ENCODE measurements around the gene NCOR1. TPM values are rescaled to one million over a fixed set of nuclear protein-coding genes. Genes with fewer than 3 reads are reported as not detected.

The NCOR1 gene
- total RNA-seq, 1 donor from 2014 or later = 129 TPM

DNA sequence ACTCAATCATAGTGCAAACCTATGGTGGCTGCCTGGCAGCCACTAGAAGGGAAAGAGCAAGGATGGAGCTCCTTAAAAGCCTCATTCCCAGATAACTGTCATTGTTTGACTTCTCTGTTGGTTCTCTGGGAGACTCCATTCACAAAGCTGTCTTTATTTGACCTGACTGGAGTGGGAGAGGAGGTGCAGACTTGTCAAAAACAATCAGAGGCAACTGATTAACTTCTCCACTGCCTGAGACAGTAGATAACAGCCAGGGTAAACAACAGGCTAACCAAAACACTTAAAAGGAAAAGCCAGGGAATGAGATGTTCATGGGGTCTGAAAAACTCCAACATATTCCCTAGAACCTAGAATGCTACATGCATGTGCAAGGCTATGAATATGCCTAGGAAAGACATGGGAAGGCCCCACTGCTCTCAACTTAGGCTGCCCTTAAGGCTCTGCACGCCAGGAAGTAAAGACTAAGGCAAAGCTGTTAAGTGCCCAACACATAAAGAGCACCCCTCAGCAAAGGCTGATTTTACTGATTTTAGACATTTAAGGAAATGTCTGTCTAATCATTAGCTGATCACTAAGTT, 133.7 kb downstream of the NCOR1 start:
- no peak overlapping the region for H3K27ac Mint-ChIP-seq (ENCODE audit: unreplicated experiment)
- H3K4me3 Mint-ChIP-seq = no peak overlapping the region
- peaks cover 50% of the 10 kb centered on the region for H3K36me3 Mint-ChIP-seq (ENCODE audit: low read depth)
- DNase-seq (ENCODE audit: low read depth, low spot score) = no peak
- TF ChIP-seq, protein P1, sequence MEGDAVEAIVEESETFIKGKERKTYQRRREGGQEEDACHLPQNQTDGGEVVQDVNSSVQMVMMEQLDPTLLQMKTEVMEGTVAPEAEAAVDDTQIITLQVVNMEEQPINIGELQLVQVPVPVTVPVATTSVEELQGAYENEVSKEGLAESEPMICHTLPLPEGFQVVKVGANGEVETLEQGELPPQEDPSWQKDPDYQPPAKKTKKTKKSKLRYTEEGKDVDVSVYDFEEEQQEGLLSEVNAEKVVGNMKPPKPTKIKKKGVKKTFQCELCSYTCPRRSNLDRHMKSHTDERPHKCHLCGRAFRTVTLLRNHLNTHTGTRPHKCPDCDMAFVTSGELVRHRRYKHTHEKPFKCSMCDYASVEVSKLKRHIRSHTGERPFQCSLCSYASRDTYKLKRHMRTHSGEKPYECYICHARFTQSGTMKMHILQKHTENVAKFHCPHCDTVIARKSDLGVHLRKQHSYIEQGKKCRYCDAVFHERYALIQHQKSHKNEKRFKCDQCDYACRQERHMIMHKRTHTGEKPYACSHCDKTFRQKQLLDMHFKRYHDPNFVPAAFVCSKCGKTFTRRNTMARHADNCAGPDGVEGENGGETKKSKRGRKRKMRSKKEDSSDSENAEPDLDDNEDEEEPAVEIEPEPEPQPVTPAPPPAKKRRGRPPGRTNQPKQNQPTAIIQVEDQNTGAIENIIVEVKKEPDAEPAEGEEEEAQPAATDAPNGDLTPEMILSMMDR (conservative IDR thresholded peaks at IDR 0.05) = no peak
- H3K27me3 Mint-ChIP-seq (ENCODE audit: low read depth) = no peaks in the 10 kb centered on the region
- peaks cover 4% of the 10 kb centered on the region for H3K9me3 Mint-ChIP-seq
- H3K4me1 Mint-ChIP-seq = no peaks in the 10 kb centered on the region

- no peak for DNase-seq (ENCODE audit: low read depth, low spot score)
- no peak overlapping the region for H3K27ac Mint-ChIP-seq (ENCODE audit: unreplicated experiment)
- H3K9me3 Mint-ChIP-seq = peaks cover 4% of the 10 kb centered on the region
- no peaks in the 10 kb centered on the region for H3K4me1 Mint-ChIP-seq
- H3K27me3 Mint-ChIP-seq (ENCODE audit: low read depth) = no peaks in the 10 kb centered on the region
- TF ChIP-seq, protein P1 (conservative IDR thresholded peaks at IDR 0.05) = no peak
- peaks cover 49% of the 10 kb centered on the region for H3K36me3 Mint-ChIP-seq (ENCODE audit: low read depth)
- no peak overlapping the region for H3K4me3 Mint-ChIP-seq
Observed at GRCh38 chr17:16080366-16080765, 135.0 kb downstream of the NCOR1 start.

GRCh38 chr17:16075949-16076348, 139.4 kb downstream of the NCOR1 start:
- TF ChIP-seq, protein P1 (conservative IDR thresholded peaks at IDR 0.05) = no peak
- H3K4me1 Mint-ChIP-seq = peaks cover 5% of the 10 kb centered on the region

DNA sequence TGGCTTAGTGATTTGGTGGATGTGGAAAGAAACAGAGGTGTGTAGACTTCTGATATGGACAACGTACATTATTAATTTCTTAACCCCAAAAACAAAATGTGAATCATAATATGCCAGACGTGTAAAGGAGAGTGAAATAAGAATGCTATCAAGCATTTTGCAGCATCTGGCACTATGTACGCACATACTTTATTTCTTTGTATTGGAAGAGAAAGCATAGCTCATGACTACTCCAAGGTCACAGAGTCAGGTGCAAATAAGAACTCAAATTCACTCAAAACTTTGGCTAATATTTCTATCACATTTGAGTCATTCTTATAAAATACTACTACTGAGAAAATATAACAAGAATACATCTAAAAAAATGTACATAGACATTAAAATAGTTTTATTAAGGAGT, 140.9 kb downstream of the NCOR1 start:
- Mint-ChIP-seq H3K4me1 (peaks cover 5% of the 10 kb centered on the region), H3K9me3 (no peaks in the 10 kb centered on the region), H3K36me3 (ENCODE audit: low read depth) (peaks cover 31% of the 10 kb centered on the region), H3K27me3 (ENCODE audit: low read depth) (no peaks in the 10 kb centered on the region), H3K27ac (ENCODE audit: unreplicated experiment) (no peak overlapping the region), H3K4me3 (no peak overlapping the region)
- TF ChIP-seq, protein P1 (conservative IDR thresholded peaks at IDR 0.05) = no peak
- DNase-seq (ENCODE audit: low read depth, low spot score) = no peak

More at GRCh38 chr17:16075949-16076348, 139.4 kb downstream of the NCOR1 start:
- Mint-ChIP-seq H3K27me3 (ENCODE audit: low read depth) (no peaks in the 10 kb centered on the region), H3K27ac (ENCODE audit: unreplicated experiment) (no peak overlapping the region), H3K9me3 (no peaks in the 10 kb centered on the region), H3K4me3 (no peak overlapping the region), H3K36me3 (ENCODE audit: low read depth) (peaks cover 27% of the 10 kb centered on the region)
- DNase-seq (ENCODE audit: low read depth, low spot score) = no peak

- Mint-ChIP-seq H3K4me1 (peaks cover 5% of the 10 kb centered on the region), H3K9me3 (no peaks in the 10 kb centered on the region), H3K27ac (ENCODE audit: unreplicated experiment) (no peak overlapping the region), H3K36me3 (ENCODE audit: low read depth) (peaks cover 30% of the 10 kb centered on the region), H3K4me3 (no peak overlapping the region), H3K27me3 (ENCODE audit: low read depth) (no peaks in the 10 kb centered on the region)
- TF ChIP-seq, protein P1 (conservative IDR thresholded peaks at IDR 0.05) = no peak
- no peak for DNase-seq (ENCODE audit: low read depth, low spot score)
Observed at GRCh38 chr17:16073845-16074244, 141.5 kb downstream of the NCOR1 start.

Measured in neural crest cell (in vitro differentiated cells).